Ovary (tissue), 3 donors: ENCODE results near the gene SLCO3A1.

Source experiments
- CTCF ChIP-seq, 3 donors: fragments of 450-650 bp in 2 of 3; fragments of 200-600 bp in 1 of 3; IDR thresholded peaks; one replicate each; pipeline versions ENCODE4 v1.5.1 to v1.8.0; 2016 to 2022; ENCODE audit warnings: antibody characterized with exemption in 3 of 3, mild to moderate bottlenecking in 1 of 3
- EP300 ChIP-seq: sonication (generic); formaldehyde crosslinking; IDR thresholded peaks from one replicate; pipeline ENCODE4 v1.6.1; 2017; ENCODE audit warnings: antibody characterized with exemption
- POLR2A ChIP-seq: fragments of 450-650 bp; IDR thresholded peaks from one replicate; pipeline ENCODE4 v1.6.1; 2017; ENCODE audit warnings: antibody characterized with exemption, mild to moderate bottlenecking, moderate library complexity
- donor health status: DM: no; HTN: no; CAD: no.

- TF ChIP-seq CTCF (IDR thresholded peaks at IDR 0.05) = no peak
- no peak for TF ChIP-seq POLR2A
- no peak for TF ChIP-seq EP300
These were observed 196.9 kb downstream of the SLCO3A1 start for GRCh38 chr15:92050220-92050898.
